ENCODE measurements around the gene NAA80.
"Not testable (repeated sequence)": the region's sequence is repeated elsewhere in the genome, so short reads cannot be mapped to it uniquely, and the experiment has no call there.

NAA80 gene

DNA sequence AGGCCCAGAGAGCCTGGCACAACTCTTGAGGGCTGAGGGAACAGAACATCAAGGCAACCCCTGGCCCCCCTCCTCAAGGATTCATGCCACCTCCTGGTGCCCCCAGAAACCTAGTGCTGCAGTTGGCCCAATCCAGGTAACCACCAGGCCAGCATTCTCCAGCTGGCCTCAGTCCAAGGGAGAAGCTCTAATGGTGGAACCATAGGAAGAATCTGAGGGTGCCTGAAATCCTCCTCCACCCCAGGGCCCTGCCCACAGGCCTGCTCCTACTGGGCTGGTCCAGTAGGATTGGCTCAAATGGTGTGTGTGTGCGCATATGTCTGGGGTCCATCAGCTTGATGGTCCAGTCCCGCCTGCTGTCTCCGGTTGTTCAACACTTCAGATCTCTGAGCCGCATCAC lies 15.6 kb upstream of the NAA80 start:
- DNase-seq (ENCODE audit: low spot score) (no peak), FAIRE-seq (no peak)

DNA sequence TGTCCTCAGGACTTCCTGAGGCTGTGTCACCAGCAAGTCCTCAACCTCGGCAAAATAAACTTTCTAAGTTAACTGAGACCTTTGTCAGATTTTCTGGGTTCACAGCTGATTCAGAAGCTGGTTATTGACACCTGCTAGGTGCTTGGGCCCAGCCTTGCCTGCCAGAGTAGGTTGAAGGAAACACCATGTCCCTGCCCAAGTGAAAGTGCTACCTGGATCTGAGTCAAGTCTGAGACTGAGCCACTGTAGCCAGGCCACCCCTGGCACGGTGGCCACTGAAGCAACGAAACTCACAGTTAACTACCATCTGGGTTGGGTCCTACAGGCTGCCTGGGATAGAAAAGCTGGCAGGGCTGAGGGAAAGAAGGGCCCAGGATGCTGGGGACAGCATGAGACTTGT lies 15.1 kb upstream of the NAA80 start:
- FAIRE-seq (no peak), DNase-seq (ENCODE audit: low spot score) (no peak)

DNA sequence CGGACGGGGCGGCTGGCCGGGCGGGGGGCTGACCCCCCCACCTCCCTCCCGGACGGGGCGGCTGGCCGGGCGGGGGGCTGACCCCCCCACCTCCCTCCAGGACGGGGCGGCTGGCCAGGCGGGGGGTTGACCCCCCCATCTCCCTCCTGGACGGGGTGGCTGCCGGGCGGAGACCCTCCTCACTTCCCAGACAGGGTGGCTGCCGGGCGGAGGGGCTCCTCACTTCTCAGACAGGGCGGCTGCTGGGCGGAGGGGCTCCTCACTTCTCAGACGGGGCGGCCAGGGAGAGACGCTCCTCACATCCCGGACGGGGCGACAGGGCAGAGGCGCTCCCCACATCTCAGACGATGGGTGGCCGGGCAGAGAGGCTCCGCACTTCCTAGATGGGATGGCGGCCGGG lies 12.8 kb upstream of the NAA80 start:
- DNase-seq (ENCODE audit: low spot score); FAIRE-seq: not testable (repeated sequence)

DNA sequence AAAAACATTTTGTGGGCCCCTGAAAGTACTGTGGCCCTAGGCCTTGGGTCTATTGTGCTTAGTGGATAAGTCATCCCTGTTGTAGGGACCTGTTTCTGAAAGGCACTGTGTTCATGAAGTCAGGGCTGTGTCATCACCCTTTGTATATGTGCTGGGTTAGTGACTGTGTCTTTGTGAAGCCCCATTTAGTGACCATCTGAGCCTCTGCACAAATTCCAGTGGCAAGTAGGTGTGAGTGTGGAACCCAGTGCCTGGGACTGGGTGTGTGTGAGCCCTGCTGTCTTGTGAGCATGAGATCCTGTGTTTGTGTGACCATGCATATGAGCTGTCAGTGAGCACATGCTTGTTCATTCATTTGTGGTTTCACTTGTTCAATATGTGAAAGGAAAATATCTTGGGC lies 5.4 kb upstream of the NAA80 start:
- FAIRE-seq: no peak

DNA sequence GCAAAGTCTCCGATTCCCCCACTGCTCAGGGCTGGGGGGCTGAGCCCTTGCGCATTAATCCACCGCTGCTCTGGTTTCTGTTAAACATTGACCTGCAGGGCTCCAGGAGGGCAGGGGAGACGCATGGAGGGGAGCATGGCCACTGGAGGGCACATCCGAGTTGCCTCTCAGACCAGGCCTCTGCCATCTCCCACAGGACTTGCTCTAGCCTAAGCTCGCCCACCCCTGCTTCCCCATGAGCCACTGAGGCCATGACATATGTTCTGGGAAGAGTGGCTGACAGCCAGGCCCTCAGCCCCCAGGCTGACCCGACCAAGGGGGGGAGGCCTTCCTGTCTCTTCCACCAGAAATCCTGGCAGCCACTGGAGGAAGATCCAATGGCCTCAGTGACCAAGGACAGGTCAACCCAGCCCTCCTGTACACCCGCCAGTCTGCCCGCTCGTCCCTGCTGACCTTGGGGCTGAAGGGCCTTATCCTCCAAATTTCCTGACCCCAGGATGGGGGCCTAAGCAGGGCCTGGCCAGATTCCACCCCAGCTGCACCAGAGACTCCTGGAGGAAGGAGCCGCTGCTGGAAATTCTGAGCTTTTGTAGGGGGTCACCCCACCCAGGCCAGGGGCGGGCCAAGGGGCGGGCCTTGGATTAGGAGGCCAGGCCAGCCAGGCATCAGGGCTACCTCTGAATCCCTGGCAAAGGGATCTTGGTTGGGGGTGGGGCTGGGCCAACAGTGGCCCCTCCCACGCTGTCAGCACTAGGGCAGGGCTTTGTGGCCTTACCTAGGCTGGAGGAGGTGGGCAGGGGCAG lies 4.0 kb upstream of the NAA80 start, which contains the start of gene HYAL1:
Gene HYAL1, minus strand, starts transcription at position 562 of the 803 bp plus-strand sequence. CDS start 618 bp downstream, outside the sequence.
- DNase-seq (ENCODE audit: low spot score) (no peak), FAIRE-seq (no peak)

More for the DNA sequence above, 5.4 kb upstream of the NAA80 start:
- peak; percentile 9 for DNase-seq (ENCODE audit: low spot score)

DNA sequence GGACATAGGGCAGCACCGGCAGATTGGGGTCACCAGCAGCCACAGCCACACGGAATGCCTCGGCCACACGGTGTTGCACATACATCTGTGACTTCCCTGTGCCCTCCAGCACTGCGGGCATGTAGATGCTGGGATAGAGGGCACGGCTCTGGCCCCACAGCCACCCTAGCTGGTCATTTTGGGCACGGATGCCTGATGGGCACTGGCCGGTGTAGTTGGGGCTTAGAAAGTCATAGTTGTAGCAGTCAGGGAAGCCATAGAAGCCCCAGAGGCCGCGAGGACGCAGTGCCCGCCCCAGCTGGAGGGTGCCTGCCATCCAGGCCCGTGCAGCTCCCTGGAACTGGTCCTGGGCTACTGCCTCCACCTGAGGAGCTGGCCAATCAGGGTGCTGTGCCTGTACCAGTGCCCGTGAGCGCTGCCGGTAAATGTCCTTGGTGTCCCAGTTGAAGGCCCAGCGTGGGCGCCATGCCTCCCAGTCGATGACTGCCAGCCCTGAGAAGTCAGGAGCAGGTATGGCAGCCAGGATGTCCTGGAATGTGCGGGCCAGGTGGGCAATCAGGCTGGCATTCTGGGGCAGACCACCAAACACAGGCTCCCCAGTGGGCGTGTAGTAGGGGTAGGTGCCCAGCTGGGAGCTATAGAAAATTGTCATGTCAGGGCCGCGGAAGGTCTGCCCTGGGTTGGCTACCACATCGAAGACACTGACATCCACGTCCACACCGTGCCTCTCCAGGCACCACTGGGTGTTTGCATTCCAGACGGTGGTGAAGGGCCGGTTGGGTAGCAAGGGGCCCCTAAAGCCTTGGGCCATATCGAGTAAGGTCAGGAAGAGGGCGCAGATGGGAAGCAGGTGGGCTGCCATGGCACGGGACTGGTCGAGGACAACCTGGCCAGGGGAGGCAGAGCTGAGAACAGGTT lies 3.1 kb upstream of the NAA80 start:
- no peak for DNase-seq (ENCODE audit: low spot score)
- FAIRE-seq: no peak

DNA sequence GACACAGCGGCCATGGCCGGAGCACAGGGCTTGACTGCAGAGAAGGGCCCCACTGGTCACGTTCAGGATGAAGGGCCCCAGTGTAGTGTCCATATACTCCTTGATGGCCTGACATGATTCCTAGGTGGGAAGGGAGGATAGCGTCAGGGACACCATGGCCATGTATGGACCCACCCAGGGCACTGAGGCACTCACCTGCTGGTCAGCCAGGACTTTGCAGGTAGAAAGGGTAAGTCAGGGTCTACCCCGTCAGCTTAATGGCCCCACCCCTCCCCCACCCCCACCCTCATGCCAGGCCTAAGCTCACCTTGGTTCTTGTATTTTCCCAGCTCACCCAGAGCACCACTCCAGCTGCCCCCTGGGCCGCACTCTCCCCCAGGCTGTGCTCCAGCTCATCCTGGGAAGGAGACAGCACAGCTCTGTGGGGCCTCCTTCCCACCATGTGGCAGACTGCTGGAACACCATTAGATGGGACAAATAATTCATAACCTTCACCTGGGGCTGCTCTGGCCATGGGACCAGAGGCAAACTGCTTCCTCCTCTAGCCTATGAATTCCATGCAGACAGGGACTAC lies 1.6 kb upstream of the NAA80 start:
- no peak for FAIRE-seq
- no peak for DNase-seq (ENCODE audit: low spot score)

DNA sequence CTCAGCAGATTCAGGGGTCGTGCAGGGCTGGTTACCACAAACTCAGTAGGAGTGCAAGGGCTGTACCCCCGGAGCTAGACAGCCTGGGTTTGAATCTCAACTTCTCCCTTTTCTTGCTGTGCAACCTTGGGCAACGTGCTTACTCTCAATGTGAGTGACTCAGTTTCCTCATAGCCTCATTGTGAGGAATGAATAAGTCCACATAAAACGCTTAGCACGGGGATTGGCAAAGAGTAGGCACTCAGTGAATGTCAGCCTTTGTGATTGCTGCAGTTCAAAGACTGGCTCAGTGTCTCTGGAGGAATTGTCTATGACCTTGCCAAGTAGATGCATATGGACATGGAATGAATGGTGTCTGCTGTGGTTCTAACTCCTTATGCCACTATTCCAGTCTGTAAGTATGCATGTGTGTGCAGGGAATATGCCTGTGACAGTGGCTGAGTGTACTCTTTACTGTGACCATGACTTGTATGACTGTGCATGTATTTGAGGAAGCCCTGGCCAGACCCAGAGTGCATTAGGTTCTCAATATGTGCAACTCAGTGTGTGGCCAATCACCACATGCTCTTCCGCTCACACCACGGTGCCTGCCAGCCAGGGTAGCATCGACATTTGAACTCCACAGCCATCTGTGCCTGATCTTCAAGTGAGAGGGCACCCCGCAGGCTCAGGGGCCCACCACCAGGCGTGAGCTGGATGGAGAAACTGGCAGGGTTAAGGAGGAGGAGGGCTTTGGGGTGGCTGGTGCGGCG lies 900 bp upstream of the NAA80 start:
- FAIRE-seq (no peak), DNase-seq (ENCODE audit: low spot score) (peak; percentile 14)

DNA sequence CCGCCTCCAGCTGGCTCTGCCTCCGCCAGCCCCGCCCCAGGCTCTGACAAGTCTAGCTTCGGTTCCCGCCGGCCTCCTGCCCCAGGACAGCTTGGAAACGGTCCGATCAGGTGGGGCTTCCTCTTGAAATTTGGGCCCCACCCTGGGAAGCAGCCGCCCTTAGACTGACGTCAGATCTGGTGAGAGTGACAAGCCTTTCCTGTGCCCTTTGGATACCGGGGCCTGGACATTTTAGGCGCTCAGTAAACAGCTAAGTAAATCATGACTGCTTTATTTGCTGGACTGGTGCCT lies 378 bp upstream of the NAA80 start:
- DNase-seq (ENCODE audit: low spot score) (no peak), FAIRE-seq (no peak)

DNA sequence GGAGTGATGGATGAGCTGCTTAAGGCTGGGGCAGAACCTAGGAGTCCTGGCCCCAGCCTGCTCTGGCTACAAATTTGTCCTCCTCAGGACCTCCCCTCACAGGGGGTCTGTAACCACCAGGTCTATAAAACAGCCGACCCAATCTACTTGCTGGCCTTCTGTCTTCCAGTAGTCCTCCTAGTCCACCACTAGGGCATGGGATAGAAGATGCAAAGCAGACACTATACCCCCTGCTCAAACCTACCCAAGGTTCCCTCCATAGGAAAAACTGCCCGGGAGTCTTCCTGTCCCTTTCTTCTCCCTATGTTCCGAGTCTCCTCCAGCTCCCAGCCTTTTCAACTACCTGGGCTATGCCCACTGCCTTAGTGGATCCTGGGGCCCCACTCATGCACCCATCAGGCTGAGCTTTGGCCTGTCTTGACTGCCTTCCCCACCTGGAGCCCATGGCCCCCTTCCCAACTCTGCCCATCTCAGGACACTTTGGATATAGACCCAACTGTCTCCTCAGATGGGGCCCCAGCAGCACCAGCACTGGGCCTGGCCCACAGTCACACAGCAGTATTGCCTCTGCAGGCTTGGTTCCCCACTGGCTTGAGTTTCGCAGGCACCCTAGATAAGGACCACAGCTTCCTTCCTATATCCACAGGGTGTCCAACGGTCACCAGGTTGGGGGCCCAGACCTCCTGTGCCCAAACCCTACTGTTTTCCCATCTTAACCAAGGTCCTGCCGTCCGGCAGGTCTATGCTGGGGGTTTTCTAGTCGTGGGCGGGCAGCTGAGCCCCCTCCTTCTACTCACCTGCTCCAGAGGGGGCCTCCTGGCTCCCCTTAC lies 1.1 kb downstream of the NAA80 start:
- no peak for FAIRE-seq
- DNase-seq (ENCODE audit: low spot score): no peak

DNA sequence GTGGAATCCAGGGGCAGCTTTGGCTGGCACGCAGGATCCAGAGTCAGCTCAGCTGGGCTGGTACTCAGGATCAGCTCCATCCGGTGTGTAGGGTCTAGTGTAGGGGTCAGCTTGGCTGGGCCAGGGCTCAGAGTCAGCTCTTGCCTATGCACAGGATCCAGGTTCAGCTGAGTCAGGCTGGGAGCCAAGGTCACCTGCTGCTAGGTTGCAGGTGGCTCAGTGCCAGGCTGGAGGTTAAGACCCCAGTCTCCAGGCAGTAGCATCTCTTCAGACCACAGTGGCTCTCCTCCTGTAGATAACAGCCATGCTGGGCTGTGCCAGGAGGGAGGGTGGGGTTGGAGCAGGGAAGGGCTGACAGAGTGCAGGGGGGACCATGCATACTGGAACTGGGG lies 1.8 kb downstream of the NAA80 start:
- DNase-seq (ENCODE audit: low spot score) (no peak), FAIRE-seq (no peak)

DNA sequence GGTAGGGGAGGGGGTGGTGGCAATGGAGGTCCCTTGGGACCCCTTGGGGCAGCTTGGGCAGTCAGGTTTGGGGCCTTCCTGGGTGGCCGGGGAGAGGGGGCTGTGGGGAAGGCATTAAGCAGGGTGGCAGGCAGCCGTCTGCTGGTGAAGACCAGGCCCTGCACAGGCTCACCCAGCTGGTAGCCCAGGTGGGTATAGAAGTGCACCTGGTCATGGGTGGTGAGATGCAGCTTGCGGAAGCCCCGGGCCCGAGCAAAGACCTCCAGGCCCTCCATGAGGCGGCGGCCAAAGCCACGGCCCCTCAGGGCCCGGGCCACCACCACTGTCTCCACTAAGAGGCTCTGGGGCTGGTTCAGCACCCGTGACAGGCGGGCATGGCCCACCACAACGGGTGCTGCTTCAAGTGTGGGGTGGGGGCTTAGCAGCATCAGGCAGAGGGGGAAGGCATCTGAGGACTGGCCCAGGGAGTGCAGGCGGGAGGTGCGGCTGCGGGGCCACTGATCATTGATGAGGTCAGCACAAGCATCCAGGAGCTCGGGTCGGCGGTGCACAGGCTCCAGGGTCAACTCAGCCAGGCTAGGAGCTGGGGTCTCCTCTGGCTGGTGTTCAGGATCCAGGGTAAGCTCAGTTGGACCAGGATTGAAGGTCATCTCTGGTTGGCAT lies 2.4 kb downstream of the NAA80 start:
- FAIRE-seq: no peak
- DNase-seq (ENCODE audit: low spot score): no peak

DNA sequence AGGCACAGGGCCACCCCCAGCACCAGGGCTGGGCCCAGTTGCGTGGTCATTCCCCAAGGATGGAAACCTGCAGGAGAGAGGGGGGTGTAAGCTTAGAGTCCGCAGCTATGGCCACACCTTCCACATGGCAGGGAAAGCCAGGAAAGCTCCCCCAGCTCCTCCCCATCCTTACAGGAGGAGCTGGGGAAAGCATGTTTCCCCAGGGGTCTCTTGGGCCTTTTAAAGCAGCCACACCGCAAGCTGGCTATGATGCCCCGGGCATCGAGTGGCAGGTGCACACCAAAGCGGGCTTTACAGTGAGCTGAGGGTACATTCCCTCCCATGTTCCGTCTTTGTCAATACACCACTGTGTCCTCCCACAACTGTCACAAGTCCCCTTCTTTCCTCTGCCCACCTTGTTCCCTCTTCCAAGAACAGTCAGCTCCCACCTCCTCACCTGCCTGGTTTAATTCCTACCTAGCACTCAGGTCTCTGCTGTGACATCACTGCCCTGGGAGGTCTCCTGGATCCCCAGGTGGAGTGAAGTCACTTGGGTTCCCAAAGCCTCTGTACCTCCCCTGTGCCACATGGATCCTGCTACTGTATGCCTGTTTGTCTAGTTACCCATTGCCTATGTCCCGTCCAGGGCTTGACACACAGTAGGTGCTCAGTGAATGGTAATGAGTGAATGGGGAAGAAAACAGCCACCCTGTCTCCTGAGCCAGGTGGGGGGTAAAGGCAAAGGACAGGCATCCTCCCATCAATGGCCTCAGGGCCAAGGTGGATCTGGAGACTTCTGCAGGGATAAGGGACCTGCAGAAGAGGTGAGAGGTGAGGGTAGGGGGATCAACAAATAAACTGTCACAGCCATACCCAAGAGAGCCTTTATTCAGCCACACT lies 3.4 kb downstream of the NAA80 start:
- DNase-seq (ENCODE audit: low spot score) (no peak), FAIRE-seq (no peak)

DNA sequence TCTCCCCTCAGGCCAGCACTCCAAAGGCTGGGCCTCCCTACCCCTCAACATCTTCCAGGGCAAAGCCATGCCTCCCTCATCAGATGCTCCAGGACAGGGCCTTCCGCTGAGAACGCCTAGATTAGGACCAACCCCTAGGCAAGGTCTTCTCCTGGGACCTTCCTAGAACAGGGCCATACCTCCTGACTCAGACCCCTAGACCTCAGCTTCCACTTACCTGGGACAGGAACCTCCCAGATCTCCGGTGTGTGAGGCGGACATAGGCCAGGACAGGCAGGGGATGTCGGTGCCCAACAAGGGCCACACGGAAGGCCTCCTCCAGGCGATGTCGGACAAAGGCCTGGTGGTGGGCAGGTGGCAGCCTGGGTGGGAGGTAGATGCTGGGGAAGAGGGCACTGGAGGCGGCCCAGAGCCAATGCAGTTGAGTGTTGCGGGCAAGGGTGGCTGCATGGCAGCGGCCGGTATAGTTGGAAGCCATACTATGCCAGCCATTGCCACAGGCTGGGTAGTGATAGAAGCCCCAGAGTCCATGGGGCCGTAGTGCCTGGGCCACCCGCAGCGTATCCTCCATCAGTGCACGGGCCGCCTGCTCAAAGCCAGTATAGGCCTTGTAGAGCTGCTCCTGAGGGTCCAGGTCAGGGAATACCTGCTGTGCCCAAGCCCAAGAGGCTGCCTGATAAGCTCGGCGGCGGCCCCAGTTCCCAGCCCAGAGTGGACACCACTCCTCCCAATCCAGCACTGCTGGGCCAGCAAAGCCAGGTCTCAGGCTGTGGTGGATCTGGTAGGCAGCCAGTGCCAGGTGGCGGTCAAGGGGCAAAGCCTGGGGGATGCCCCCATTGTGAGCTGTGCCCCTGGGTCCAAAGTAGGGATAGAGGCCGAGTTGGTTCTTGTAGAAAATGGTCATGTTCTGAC lies 4.5 kb downstream of the NAA80 start:
- FAIRE-seq (no peak), DNase-seq (ENCODE audit: low spot score) (no peak)

DNA sequence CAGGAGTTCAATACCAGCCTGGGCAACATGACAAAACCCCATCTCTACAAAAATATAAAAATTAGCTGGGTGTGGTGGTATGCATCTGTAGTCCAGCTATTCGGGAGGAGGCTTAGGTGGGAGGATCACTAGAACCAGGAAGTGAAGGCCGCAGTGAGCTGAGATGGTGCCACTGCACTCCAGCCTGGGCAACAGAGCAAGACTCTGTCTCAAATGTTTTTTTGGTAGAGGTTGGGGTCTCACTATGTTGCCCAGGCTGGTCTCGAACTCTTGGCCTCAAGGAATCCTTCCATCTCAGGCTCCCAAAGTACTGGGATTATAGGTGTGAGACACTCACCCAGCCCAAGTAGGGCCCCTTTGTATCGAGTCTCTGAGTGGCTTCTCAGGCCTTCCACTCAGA lies 5.1 kb downstream of the NAA80 start:
- DNase-seq (ENCODE audit: low spot score) (no peak), FAIRE-seq (no peak)

DNA sequence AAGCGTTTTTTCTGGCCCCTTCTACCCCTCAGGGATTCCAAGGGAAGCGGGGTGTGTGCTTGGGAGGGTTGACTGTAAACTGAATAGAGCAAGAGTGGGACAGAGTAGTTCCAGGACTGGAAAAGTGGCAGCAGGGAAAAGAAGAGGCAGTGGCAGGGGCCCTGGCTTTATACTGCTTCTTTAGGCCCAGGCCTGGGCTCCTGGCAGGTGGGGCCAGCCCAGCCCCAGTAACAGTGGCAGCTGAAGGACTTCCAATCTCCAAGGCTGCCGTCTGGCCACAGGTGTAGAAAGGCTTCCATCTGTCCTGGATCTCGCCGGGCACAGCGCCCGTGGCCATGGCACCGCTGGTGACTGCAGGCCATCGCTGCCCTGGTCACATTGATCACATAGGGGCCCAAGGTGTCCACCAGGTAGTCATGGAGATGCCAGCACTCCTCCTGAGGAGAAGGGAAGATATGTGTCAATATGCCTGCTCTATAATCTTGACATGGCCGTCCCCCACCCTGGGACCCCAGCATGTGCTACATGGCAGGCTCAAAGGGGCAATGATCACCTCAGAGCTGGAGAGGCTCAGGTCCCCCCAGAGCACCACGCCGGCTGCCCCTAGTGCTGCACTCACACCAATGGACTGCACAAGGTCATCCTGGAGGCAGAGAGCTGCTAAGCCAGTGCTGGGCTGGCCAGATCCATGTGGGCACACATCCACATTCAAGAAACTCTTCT lies 6.0 kb downstream of the NAA80 start:
- DNase-seq (ENCODE audit: low spot score): no peak
- no peak for FAIRE-seq

Measured in RCC 7860 (cell line).